ENCODE results near the gene SHC2. TPM values are rescaled to one million over a fixed set of nuclear protein-coding genes. Genes with fewer than 3 reads are reported as not detected.
"Not testable (repeated sequence)": the region's sequence is repeated elsewhere in the genome, so short reads cannot be mapped to it uniquely, and the experiment has no call there.

SHC2 gene
- polyA plus RNA-seq, 1 donor = 48.2 TPM

DNA sequence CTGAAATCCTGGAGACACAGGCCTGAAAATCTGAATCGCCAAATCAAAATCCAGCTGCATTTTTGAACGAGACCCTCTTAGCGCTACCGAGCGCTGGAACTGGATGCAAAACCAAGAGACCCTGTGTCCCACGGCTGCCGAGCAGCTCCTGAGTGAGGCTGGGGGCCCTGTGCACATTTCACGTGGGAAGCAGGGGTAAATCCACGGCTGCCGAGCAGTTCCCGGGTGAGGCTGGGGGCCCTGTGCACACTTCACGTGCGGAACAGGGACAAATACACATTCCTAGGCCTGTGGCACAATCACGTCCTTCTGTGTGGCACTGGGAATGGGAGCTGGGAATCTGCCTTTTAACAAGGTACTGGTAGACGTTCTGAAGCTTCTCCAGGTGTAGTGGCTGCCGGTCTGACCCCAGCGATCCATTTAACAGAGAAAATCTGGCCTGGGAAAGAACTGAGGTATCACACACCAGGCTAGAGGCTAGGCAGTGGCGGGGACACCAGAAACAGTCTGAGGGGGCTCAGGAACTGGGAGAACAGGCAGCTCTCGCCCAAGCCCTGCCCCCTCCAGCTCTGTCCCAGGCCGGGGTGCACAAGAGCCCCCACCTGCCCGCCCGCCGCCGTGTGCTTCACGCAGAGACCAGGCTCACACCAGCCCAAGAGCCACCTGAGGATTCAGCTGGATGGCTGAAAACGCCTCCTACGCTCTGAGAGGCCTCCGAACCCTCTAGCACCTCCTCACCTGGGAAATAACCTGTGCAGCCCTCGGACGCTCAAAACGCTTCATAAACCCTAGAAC is 40.9 kb downstream of the SHC2 start:
- peaks cover 4% of the 10 kb centered on the region for H3K36me3 ChIP-seq (ENCODE audit: control insufficient read depth, insufficient read depth, low read length)
- no peak overlapping the region for H3K4me3 ChIP-seq (ENCODE audit: low read length)
- no peaks in the 10 kb centered on the region for H3K4me1 ChIP-seq (ENCODE audit: control insufficient read depth, insufficient read depth, low read length)
- H3K9me3 ChIP-seq (ENCODE audit: control insufficient read depth, low read depth, low read length) = peaks cover under 1% of the 10 kb centered on the region
- no peak for DNase-seq
- H3K27me3 ChIP-seq (ENCODE audit: control insufficient read depth, insufficient read depth, low read length) = no peaks in the 10 kb centered on the region
- WGBS (ENCODE audit: insufficient coverage, low lambda C conversion rate) = no CpG with 5 or more reads among the region's 31 CpGs
- H3K27ac ChIP-seq (ENCODE audit: low read length) = no peak overlapping the region

- Histone ChIP-seq H3K9me3 (ENCODE audit: control insufficient read depth, low read depth, low read length) (no peaks in the 10 kb centered on the region), H3K4me1 (ENCODE audit: control insufficient read depth, insufficient read depth, low read length) (no peaks in the 10 kb centered on the region), H3K4me3 (ENCODE audit: low read length) (no peak overlapping the region), H3K27me3 (ENCODE audit: control insufficient read depth, insufficient read depth, low read length) (no peaks in the 10 kb centered on the region), H3K36me3 (ENCODE audit: control insufficient read depth, insufficient read depth, low read length) (peaks cover 4% of the 10 kb centered on the region), H3K27ac (ENCODE audit: low read length) (no peak overlapping the region)
- no peak for DNase-seq
- no CpG with 5 or more reads among the region's 51 CpGs for WGBS (ENCODE audit: insufficient coverage, low lambda C conversion rate)
Measured at GRCh38 chr19:418761-419671, 41.8 kb downstream of the SHC2 start.

DNA sequence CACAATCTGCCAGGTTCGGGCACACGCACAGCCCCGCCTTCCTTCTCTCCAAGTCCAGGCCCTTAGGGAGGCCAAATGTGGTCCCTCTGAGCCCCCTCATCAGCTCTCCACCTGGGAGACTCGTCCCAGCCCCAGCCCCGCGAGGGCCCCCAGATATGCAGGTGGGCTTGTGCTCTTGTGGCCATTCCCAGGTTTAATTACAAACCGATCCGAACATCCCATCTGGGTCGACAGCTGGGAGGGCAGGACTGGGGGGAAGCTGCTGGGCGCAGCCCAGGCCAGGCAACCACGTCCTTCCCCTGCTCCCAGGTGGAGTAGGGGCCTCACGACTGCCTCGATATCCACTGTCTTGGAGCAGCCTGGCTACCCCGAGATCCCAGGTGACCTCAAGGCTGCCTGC is 44.4 kb downstream of the SHC2 start:
- no CpG with 5 or more reads among the region's 14 CpGs for WGBS (ENCODE audit: insufficient coverage, low lambda C conversion rate)
- DNase-seq = no peak
- H3K4me1 ChIP-seq (ENCODE audit: control insufficient read depth, insufficient read depth, low read length) = no peaks in the 10 kb centered on the region
- H3K27me3 ChIP-seq (ENCODE audit: control insufficient read depth, insufficient read depth, low read length) = peaks cover 6% of the 10 kb centered on the region
- no peaks in the 10 kb centered on the region for H3K9me3 ChIP-seq (ENCODE audit: control insufficient read depth, low read depth, low read length)
- no peak overlapping the region for H3K27ac ChIP-seq (ENCODE audit: low read length)
- no peak overlapping the region for H3K4me3 ChIP-seq (ENCODE audit: low read length)
- peaks cover 4% of the 10 kb centered on the region for H3K36me3 ChIP-seq (ENCODE audit: control insufficient read depth, insufficient read depth, low read length)

GRCh38 chr19:415292-415691 is 45.5 kb downstream of the SHC2 start:
- WGBS (ENCODE audit: insufficient coverage, low lambda C conversion rate) = no CpG with 5 or more reads among the region's 1 CpG
- H3K36me3 ChIP-seq (ENCODE audit: control insufficient read depth, insufficient read depth, low read length) = peaks cover 4% of the 10 kb centered on the region
- no peak overlapping the region for H3K27ac ChIP-seq (ENCODE audit: low read length)
- no peak for DNase-seq
- no peaks in the 10 kb centered on the region for H3K4me1 ChIP-seq (ENCODE audit: control insufficient read depth, insufficient read depth, low read length)
- peaks cover 10% of the 10 kb centered on the region for H3K27me3 ChIP-seq (ENCODE audit: control insufficient read depth, insufficient read depth, low read length)
- no peak overlapping the region for H3K4me3 ChIP-seq (ENCODE audit: low read length)
- peaks cover 8% of the 10 kb centered on the region for H3K9me3 ChIP-seq (ENCODE audit: control insufficient read depth, low read depth, low read length)

GRCh38 chr19:413756-414420 is 46.9 kb downstream of the SHC2 start:
- Histone ChIP-seq H3K9me3 (ENCODE audit: control insufficient read depth, low read depth, low read length) (peaks cover 10% of the 10 kb centered on the region), H3K27me3 (ENCODE audit: control insufficient read depth, insufficient read depth, low read length) (peaks cover 23% of the 10 kb centered on the region), H3K36me3 (ENCODE audit: control insufficient read depth, insufficient read depth, low read length) (peaks cover 4% of the 10 kb centered on the region), H3K4me3 (ENCODE audit: low read length) (no peak overlapping the region), H3K27ac (ENCODE audit: low read length) (no peak overlapping the region), H3K4me1 (ENCODE audit: control insufficient read depth, insufficient read depth, low read length) (no peaks in the 10 kb centered on the region)
- no peak for DNase-seq
- WGBS (ENCODE audit: insufficient coverage, low lambda C conversion rate) = 80% methylated on average over 1 of the region's 15 CpGs

- H3K4me1 ChIP-seq (ENCODE audit: control insufficient read depth, insufficient read depth, low read length) = no peaks in the 10 kb centered on the region
- peaks cover 10% of the 10 kb centered on the region for H3K9me3 ChIP-seq (ENCODE audit: control insufficient read depth, low read depth, low read length)
- H3K27me3 ChIP-seq (ENCODE audit: control insufficient read depth, insufficient read depth, low read length) = peaks cover 32% of the 10 kb centered on the region
- H3K4me3 ChIP-seq (ENCODE audit: low read length) = no peak overlapping the region
- H3K27ac ChIP-seq (ENCODE audit: low read length) = no peak overlapping the region
- no CpG with 5 or more reads among the region's 36 CpGs for WGBS (ENCODE audit: insufficient coverage, low lambda C conversion rate)
- H3K36me3 ChIP-seq (ENCODE audit: control insufficient read depth, insufficient read depth, low read length) = peaks cover 4% of the 10 kb centered on the region
- DNase-seq = no peak
Measured at GRCh38 chr19:412356-413355, 48.2 kb downstream of the SHC2 start.

DNA sequence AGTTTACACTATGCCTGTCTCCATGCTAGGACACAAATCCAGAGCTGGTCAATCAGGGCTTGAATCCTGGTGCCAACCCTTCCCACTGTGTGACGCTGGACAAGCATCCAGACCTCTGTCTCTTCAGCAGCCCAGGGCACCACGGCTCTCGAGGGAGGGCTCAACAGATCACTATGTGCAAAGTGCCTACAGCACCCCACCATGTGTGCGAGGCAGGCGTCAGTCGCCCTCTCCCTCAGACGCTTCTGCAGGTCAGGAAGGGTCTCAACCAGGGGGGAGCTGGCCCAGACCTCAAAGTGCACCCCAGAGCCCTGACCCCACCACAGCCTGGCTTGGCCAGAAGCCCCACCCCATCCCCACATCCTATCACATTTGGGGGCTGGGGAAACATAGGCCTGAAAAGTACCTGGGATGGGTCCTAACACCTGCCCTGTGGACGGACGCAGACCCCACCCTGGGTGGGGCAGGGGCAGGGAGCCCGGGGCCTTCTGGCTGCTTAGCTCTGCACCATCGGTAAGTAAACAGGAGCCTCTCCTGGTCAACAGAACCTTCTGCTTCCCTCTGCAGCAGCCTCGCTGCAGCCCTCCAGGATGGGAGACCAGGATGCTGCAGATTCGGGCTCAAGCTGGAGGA is 49.0 kb downstream of the SHC2 start:
- Histone ChIP-seq H3K4me1 (ENCODE audit: control insufficient read depth, insufficient read depth, low read length) (no peaks in the 10 kb centered on the region), H3K9me3 (ENCODE audit: control insufficient read depth, low read depth, low read length) (peaks cover 10% of the 10 kb centered on the region), H3K27me3 (ENCODE audit: control insufficient read depth, insufficient read depth, low read length) (peaks cover 32% of the 10 kb centered on the region), H3K4me3 (ENCODE audit: low read length) (no peak overlapping the region), H3K27ac (ENCODE audit: low read length) (no peak overlapping the region), H3K36me3 (ENCODE audit: control insufficient read depth, insufficient read depth, low read length) (peaks cover under 1% of the 10 kb centered on the region)
- DNase-seq = no peak
- no CpG with 5 or more reads among the region's 13 CpGs for WGBS (ENCODE audit: insufficient coverage, low lambda C conversion rate)

DNA sequence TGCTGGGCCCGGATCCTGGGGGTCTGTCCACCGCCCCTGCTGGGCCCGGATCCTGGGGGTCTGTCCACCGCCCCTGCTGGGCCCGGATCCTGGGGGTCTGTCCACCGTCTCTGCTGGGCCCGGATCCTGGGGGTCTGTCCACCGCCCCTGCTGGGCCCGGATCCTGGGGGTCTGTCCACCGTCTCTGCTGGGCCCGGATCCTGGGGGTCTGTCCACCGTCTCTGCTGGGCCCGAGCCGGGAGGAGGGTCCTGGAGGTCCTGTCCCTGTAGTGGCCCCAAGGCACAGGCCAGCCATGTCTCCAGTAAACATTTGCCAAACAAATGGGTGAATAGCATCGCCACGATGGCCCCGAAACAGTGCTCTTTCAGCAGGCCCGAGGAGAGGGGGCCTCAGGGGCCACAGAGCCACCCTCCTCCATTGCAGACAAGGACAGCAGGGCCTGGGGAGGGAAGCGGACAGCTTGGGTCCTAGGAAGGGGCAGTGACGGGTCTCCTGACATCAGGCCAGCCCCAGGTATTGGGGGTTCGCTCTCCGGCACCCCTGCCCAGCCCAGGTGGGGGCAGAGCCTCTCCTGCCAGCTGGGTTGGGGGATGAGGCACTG is 49.6 kb downstream of the SHC2 start:
- not testable (repeated sequence) for H3K9me3 ChIP-seq (ENCODE audit: control insufficient read depth, low read depth, low read length); H3K4me3 ChIP-seq (ENCODE audit: low read length); H3K4me1 ChIP-seq (ENCODE audit: control insufficient read depth, insufficient read depth, low read length); H3K27ac ChIP-seq (ENCODE audit: low read length); H3K36me3 ChIP-seq (ENCODE audit: control insufficient read depth, insufficient read depth, low read length); DNase-seq
- no CpG with 5 or more reads among the region's 22 CpGs for WGBS (ENCODE audit: insufficient coverage, low lambda C conversion rate)
- peaks cover 32% of the 10 kb centered on the region for H3K27me3 ChIP-seq (ENCODE audit: control insufficient read depth, insufficient read depth, low read length)

DNA sequence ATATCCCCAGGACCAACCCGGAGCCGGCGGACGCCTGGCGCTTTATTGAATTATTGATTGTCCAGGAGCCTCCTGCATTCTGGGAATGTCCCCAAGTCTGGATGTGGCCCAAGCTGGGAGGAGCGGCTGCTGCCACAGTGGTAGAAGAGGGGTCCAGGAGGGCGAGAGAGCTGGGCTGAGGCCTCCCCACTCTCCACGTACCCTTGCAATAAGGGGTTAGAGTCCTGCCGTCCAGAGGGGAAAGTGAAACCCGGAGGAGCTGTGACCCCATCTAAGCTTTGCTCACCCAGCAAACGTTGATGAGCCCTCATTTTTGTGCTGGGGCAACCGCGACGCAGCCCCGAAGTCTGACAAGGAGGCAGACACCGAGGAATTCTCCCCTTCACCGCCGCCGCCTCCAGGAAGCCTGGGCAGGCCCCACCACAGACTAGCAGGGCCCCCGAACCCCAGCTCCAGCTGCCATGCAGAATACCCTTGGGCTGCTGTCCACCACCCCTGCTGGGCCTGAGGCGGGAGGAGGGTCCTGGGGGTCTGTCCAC is 50.5 kb downstream of the SHC2 start:
- H3K27me3 ChIP-seq (ENCODE audit: control insufficient read depth, insufficient read depth, low read length) = peaks cover 36% of the 10 kb centered on the region
- no peaks in the 10 kb centered on the region for H3K4me1 ChIP-seq (ENCODE audit: control insufficient read depth, insufficient read depth, low read length)
- DNase-seq = no peak
- H3K4me3 ChIP-seq (ENCODE audit: low read length) = no peak overlapping the region
- H3K9me3 ChIP-seq (ENCODE audit: control insufficient read depth, low read depth, low read length) = peaks cover 10% of the 10 kb centered on the region
- no peak overlapping the region for H3K27ac ChIP-seq (ENCODE audit: low read length)
- WGBS (ENCODE audit: insufficient coverage, low lambda C conversion rate) = no CpG with 5 or more reads among the region's 21 CpGs
- H3K36me3 ChIP-seq (ENCODE audit: control insufficient read depth, insufficient read depth, low read length) = no peaks in the 10 kb centered on the region
